ENCODE results near the gene RABGAP1L. TPM values are rescaled to one million over a fixed set of nuclear protein-coding genes. Genes with fewer than 3 reads are reported as not detected.

The RABGAP1L gene
- total and polyA plus RNA-seq, 2 of the 8 experiments (the other 6 are each of a cell fraction or from before 2014, with no cell fraction given), result 33.3 to 156 TPM

GRCh38 chr1:174880171-174880570 lies 720.9 kb downstream of the RABGAP1L start:
- H3K14ac ChIP-seq (ENCODE audit: insufficient read length), result no peak overlapping the region
- TF ChIP-seq CREB1 (IDR thresholded peaks at IDR 0.05) (no peak), SAP30 (IDR thresholded peaks at IDR 0.05; ENCODE audit: insufficient read depth, insufficient replicate concordance, low read length) (no peak), ATF3 (IDR thresholded peaks at IDR 0.05; ENCODE audit: insufficient read depth, low read depth, low read length) (no peak), SP1 (IDR thresholded peaks at IDR 0.05; ENCODE audit: low read depth, low read length) (no peak)
- H3K23ac ChIP-seq (ENCODE audit: insufficient read length), result no peak overlapping the region
- no peak overlapping the region for H3K27ac ChIP-seq (ENCODE audit: low read depth, low read length)
- 88% methylated on average over 3 of the region's 3 CpGs; no CpG with 5 or more reads in 1 of the 2 experiments for WGBS, 2 experiments (ENCODE audit: extremely low coverage in 1 of 2, insufficient coverage in 1 of 2, insufficient read length in 1 of 2, insufficient replicate concordance in 2 of 2, low coverage in 1 of 2, low lambda C conversion rate in 2 of 2, missing lambda C conversion rate in 1 of 2)
- no peak overlapping the region for H4K8ac ChIP-seq (ENCODE audit: extremely low read depth, insufficient read depth, low read length)
- POLR2A ChIA-PET (ENCODE audit: partially characterized antibody), result interaction anchor here (1.0 to 1.9 kb wide), 6 partner anchors 8 to 119 kb away, joined by 3 to 7 read pairs (median 6); partner anchors contain the start of gene CACYBP
- no peak overlapping the region for H2BK5ac ChIP-seq (ENCODE audit: low read depth, low read length)
- H3K9me3 ChIP-seq (ENCODE audit: insufficient read depth in 2 of 2, low read depth in 1 of 2, low read length in 1 of 2), result no peaks in the 10 kb centered on the region
- H4K20me1 ChIP-seq (replicated peaks in 1 of 2; ENCODE audit: control insufficient read depth in 1 of 2, insufficient read depth in 2 of 2, low read length in 2 of 2), result peaks cover 5 to 9% of the 10 kb centered on the region in 2 experiments
- H3K79me2 ChIP-seq (ENCODE audit: control insufficient read depth in 1 of 2, insufficient read depth in 2 of 2, low read length in 2 of 2), result peaks cover 17 to 100% of the 10 kb centered on the region in 2 experiments
- H3K27me3 ChIP-seq (replicated peaks in 1 of 4; ENCODE audit: control insufficient read depth in 3 of 4, extremely low read depth in 1 of 4, insufficient read depth in 3 of 4, low read length in 3 of 4), result no peaks in the 10 kb centered on the region
- no peaks in the 10 kb centered on the region for H3K79me1 ChIP-seq (ENCODE audit: low read depth, low read length)
- peak overlapping the region in 1 of 2 experiments; percentile 36; a peak in 2 of 4 replicates for H3K4me2 ChIP-seq (ENCODE audit: insufficient read depth in 1 of 2, low read depth in 2 of 2, low read length in 2 of 2)
- H3K36me3 ChIP-seq (ENCODE audit: control insufficient read depth in 2 of 4, insufficient read depth in 4 of 4, low read length in 3 of 4), result peaks cover 4 to 91% (median 28%) of the 10 kb centered on the region in 4 experiments; a peak in 7 of 8 replicates
- H2BK15ac ChIP-seq (ENCODE audit: low read length), result no peak overlapping the region
- no peak overlapping the region for H2BK12ac ChIP-seq (ENCODE audit: low read depth, low read length)
- H3K4me1 ChIP-seq (replicated peaks in 1 of 4; ENCODE audit: control insufficient read depth in 3 of 4, insufficient read depth in 4 of 4, low read length in 3 of 4), result peaks cover 0 to 13% (median 3%) of the 10 kb centered on the region in 4 experiments; a peak in 5 of 7 replicates
- H2AK5ac ChIP-seq (ENCODE audit: low read depth, low read length), result no peak overlapping the region
- CTCF ChIA-PET (ENCODE audit: partially characterized antibody), result interaction anchor here (0.7 to 1.6 kb wide), 5 partner anchors 10 to 255 kb away, joined by 3 to 4 read pairs (median 3); no protein-coding TSS in a partner anchor
- no peak for FAIRE-seq
- H3K23me2 ChIP-seq (ENCODE audit: low read depth, low read length), result no peaks in the 10 kb centered on the region
- no peak overlapping the region for H2BK20ac ChIP-seq (ENCODE audit: low read length)
- no peak overlapping the region for H2AFZ ChIP-seq (ENCODE audit: low read length)
- no peak overlapping the region for H3K56ac ChIP-seq (replicated peaks; ENCODE audit: insufficient read length, low read depth, low read length)
- no peak overlapping the region for H3K18ac ChIP-seq (ENCODE audit: extremely low read depth, low read length)
- DNase-seq (ENCODE audit: low read depth in 1 of 2, low spot score in 2 of 2), result no peak
- no peak overlapping the region for H3K4ac ChIP-seq (replicated peaks; ENCODE audit: insufficient read length, low read depth, low read length)
- no peak overlapping the region for H4K91ac ChIP-seq (replicated peaks; ENCODE audit: insufficient read length, low read length)
- no peak overlapping the region for H3K4me3 ChIP-seq (ENCODE audit: extremely low read depth in 1 of 4, insufficient read depth in 2 of 4, low read depth in 3 of 4, low read length in 4 of 4)
- H3K9ac ChIP-seq (replicated peaks in 1 of 4; ENCODE audit: extremely low read depth in 1 of 4, low read depth in 3 of 4, low read length in 3 of 4), result no peak overlapping the region
- H4K5ac ChIP-seq (ENCODE audit: insufficient read length, low read depth, low read length), result no peak overlapping the region
- no peak overlapping the region for H2BK120ac ChIP-seq (replicated peaks; ENCODE audit: low read depth, low read length)

Data from H1 (cell line).